NT2/D1 (cell line): ENCODE data around the gene FASTKD3.

Experiments used
- SUZ12 ChIP-seq: IDR thresholded peaks from 2 replicates; pipeline ENCODE4 v1.6.1; 2011; ENCODE audit not compliant: insufficient read length, insufficient read depth; ENCODE audit errors: extremely low read depth
- YY1 ChIP-seq: IDR thresholded peaks from 2 replicates; pipeline ENCODE4 v1.6.1; 2011; ENCODE audit not compliant: insufficient read length, insufficient read depth
- ZNF274 ChIP-seq: IDR thresholded peaks from 2 replicates; pipeline ENCODE4 v1.6.1; 2011; ENCODE audit warnings: mild to moderate bottlenecking, low read depth, low read length

GRCh38 chr5:7825630-7826029 is 43.2 kb downstream of the FASTKD3 start:
- TF ChIP-seq YY1 (no peak), ZNF274 (no peak), SUZ12 (no peak)
